Islet of Langerhans (tissue), 1 donor: ENCODE data around the gene TRIM14.
A peak's percentile ranks its signal among the peaks of the same experiment; 100 is the strongest.
"Not testable (repeated sequence)": the region's sequence is repeated elsewhere in the genome, so short reads cannot be mapped to it uniquely, and the experiment has no call there.

Experiments
- FAIRE-seq: peaks from one replicate; lab custom pipeline; 2011; peaks lifted over from hg19 to GRCh38; lab: Jason Lieb, UNC

TRIM14 gene

GRCh38 chr9:98140503-98140902 lies 21.5 kb upstream of the TRIM14 start:
- FAIRE-seq: no peak

GRCh38 chr9:98136489-98136888 lies 17.5 kb upstream of the TRIM14 start:
- FAIRE-seq: no peak

- FAIRE-seq: no peak
These were observed 16.9 kb upstream of the TRIM14 start for GRCh38 chr9:98135938-98136337.

GRCh38 chr9:98135558-98135934 lies 16.5 kb upstream of the TRIM14 start:
- no peak for FAIRE-seq

- no peak for FAIRE-seq
These were observed 15.9 kb upstream of the TRIM14 start for GRCh38 chr9:98134702-98135557.

- FAIRE-seq: no peak
These were observed 14.0 kb upstream of the TRIM14 start for GRCh38 chr9:98132806-98133631.

GRCh38 chr9:98132158-98132557 lies 13.1 kb upstream of the TRIM14 start:
- FAIRE-seq: no peak

GRCh38 chr9:98130576-98131228 lies 11.7 kb upstream of the TRIM14 start:
- no peak for FAIRE-seq

- FAIRE-seq: not testable (repeated sequence)
These were observed 11.0 kb upstream of the TRIM14 start for GRCh38 chr9:98130060-98130459.

- FAIRE-seq: no peak
These were observed 10.4 kb upstream of the TRIM14 start for GRCh38 chr9:98129451-98129881.

- no peak for FAIRE-seq
These were observed 9.3 kb upstream of the TRIM14 start for GRCh38 chr9:98128316-98128715.

- FAIRE-seq: no peak
These were observed 8.2 kb upstream of the TRIM14 start for GRCh38 chr9:98127226-98127625.

GRCh38 chr9:98124637-98125426 lies 5.8 kb upstream of the TRIM14 start:
- no peak for FAIRE-seq

- not testable (repeated sequence) for FAIRE-seq
These were observed 5.1 kb upstream of the TRIM14 start for GRCh38 chr9:98124091-98124490.

GRCh38 chr9:98121058-98121457 lies 2.0 kb upstream of the TRIM14 start:
- peak; percentile 43 for FAIRE-seq

- no peak for FAIRE-seq
These were observed 1.5 kb upstream of the TRIM14 start for GRCh38 chr9:98120476-98120875.

- no peak for FAIRE-seq
These were observed 910 bp downstream of the TRIM14 start for GRCh38 chr9:98117984-98118639.

GRCh38 chr9:98117097-98117496 lies 1.9 kb downstream of the TRIM14 start:
- FAIRE-seq: not testable (repeated sequence)

GRCh38 chr9:98109052-98109451 lies 10.0 kb downstream of the TRIM14 start:
- no peak for FAIRE-seq

GRCh38 chr9:98108531-98109031 lies 10.4 kb downstream of the TRIM14 start:
- no peak for FAIRE-seq

- FAIRE-seq: no peak
These were observed 11.1 kb downstream of the TRIM14 start for GRCh38 chr9:98107926-98108325.
